Measurements from ENCODE around the gene IL7R. TPM values are rescaled to one million over a fixed set of nuclear protein-coding genes. Genes with fewer than 3 reads are reported as not detected.
"Not testable (repeated sequence)": the region's sequence is repeated elsewhere in the genome, so short reads cannot be mapped to it uniquely, and the experiment has no call there.

The IL7R gene
- total and polyA plus RNA-seq, 2 experiments from 2014 or later = 0.47 to 1.1 TPM

DNA sequence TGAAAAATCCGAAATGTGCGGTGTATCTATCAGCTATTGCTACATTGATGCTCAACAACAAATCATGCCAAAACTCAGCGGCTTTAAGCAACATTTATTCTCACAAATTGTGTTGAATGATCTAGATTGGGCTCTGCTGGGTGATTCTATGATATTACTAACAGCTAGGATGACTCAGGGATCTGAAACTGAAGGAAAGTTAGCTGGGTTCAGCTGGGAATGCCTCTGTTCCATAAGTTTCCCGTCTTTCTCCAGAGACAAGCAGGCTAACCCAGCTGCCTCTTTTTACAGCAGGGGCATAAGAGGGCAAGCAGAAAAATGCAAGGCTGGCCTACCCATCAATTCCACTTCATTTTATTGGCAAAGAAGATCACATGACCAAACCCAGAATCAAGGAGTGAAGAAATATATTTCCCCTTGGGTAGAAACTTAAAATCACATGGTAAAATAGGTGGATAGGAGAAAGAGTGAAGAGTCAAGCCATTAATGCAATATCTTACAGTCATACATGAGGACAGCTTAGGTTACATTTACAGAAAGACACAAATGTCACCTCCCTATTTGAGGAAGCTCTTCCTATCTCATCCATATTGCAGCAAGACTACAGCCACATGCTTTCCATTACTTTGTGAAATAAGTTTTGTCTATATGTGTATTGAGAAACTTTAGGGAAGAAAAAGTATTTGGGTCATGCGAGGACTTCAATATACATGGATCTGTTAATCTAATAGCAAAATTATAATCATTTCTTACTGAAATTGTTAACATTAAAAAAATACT lies 30.8 kb downstream of the IL7R start:
- TF ChIP-seq EZH2 (IDR thresholded peaks at IDR 0.05; ENCODE audit: borderline replicate concordance) (no peak), EZH2phosphoT487 (IDR thresholded peaks at IDR 0.05; ENCODE audit: low read depth, severe bottlenecking, unreplicated experiment) (no peak)
- TF ChIP-seq, protein P1, sequence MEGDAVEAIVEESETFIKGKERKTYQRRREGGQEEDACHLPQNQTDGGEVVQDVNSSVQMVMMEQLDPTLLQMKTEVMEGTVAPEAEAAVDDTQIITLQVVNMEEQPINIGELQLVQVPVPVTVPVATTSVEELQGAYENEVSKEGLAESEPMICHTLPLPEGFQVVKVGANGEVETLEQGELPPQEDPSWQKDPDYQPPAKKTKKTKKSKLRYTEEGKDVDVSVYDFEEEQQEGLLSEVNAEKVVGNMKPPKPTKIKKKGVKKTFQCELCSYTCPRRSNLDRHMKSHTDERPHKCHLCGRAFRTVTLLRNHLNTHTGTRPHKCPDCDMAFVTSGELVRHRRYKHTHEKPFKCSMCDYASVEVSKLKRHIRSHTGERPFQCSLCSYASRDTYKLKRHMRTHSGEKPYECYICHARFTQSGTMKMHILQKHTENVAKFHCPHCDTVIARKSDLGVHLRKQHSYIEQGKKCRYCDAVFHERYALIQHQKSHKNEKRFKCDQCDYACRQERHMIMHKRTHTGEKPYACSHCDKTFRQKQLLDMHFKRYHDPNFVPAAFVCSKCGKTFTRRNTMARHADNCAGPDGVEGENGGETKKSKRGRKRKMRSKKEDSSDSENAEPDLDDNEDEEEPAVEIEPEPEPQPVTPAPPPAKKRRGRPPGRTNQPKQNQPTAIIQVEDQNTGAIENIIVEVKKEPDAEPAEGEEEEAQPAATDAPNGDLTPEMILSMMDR (IDR thresholded peaks at IDR 0.05; ENCODE audit: poor library complexity) = no peak
- Histone ChIP-seq H3K4me2 (no peak overlapping the region), H3K27me3 (no peaks in the 10 kb centered on the region), H4K20me1 (ENCODE audit: insufficient read depth, poor library complexity, severe bottlenecking) (no peaks in the 10 kb centered on the region), H3K4me3 (no peak overlapping the region), H3K4me1 (ENCODE audit: insufficient read depth) (no peaks in the 10 kb centered on the region), H3K27ac (no peak overlapping the region), H3K36me3 (replicated peaks; ENCODE audit: insufficient read depth, low read depth) (no peaks in the 10 kb centered on the region), H3K9me2 (replicated peaks; ENCODE audit: insufficient read depth) (no peaks in the 10 kb centered on the region), H3K79me2 (no peaks in the 10 kb centered on the region), H3K9me3 (ENCODE audit: low read depth) (no peaks in the 10 kb centered on the region), H2AFZ (no peak overlapping the region)
- no peak for DNase-seq (ENCODE audit: low spot score)
- 72% methylated on average over 5 of the region's 5 CpGs for WGBS (ENCODE audit: low lambda C conversion rate, missing lambda C conversion rate)

DNA sequence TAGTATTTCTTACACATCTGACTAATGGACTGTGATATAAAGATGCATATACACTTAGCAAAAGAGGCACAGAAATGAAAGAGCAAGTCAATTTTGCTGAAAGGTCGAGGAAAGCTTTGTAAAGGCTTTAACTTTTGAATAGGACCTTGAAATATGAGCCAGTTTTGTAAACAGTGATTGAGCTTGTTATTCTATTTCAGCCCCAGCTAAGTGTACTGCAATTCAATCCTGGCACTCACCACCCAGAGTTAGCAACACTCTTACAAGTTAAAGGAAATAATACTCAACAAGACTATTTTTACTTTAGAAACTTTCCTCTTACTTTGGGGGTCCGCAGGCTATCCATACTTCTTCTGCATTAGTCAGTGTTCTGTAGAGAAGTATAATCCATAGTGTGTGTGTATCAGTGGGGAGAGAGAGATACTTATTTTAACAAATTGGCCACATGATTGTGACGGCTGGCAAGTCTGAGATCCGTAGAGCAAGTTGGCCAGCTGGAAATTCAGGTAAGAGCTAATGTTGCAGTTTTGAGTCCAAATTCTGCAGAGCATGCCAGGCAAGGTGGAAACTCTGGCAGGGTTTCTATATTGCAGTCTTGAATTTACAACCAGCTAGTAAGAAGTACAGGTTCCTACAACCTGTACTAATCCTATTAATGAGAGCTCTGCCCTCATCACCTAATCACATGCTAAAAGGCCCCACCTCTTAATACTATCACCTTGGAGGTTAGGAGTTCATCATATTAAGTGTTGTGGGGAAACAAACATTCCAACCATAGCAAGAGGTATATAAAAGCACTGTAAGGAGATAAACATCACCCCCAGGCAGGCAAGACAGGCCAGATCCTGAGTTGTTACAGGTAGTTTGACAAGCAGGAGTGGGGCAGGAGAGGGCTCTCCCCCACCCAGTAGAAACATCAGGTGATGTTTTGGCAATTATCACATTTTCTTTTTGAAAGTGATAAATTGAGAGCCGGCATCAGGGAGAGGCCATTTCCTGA lies 33.6 kb downstream of the IL7R start:
- WGBS (ENCODE audit: low lambda C conversion rate, missing lambda C conversion rate) = 57% methylated on average over 5 of the region's 5 CpGs
- Histone ChIP-seq H3K27me3 (no peaks in the 10 kb centered on the region), H2AFZ (no peak overlapping the region), H3K9me3 (ENCODE audit: low read depth) (no peaks in the 10 kb centered on the region), H3K4me3 (no peak overlapping the region), H4K20me1 (ENCODE audit: insufficient read depth, poor library complexity, severe bottlenecking) (no peaks in the 10 kb centered on the region), H3K27ac (no peak overlapping the region), H3K79me2 (no peaks in the 10 kb centered on the region), H3K9me2 (replicated peaks; ENCODE audit: insufficient read depth) (no peaks in the 10 kb centered on the region), H3K36me3 (replicated peaks; ENCODE audit: insufficient read depth, low read depth) (no peaks in the 10 kb centered on the region), H3K4me2 (no peak overlapping the region), H3K4me1 (ENCODE audit: insufficient read depth) (no peaks in the 10 kb centered on the region)
- TF ChIP-seq EZH2 (IDR thresholded peaks at IDR 0.05; ENCODE audit: borderline replicate concordance) = no peak
- no peak for TF ChIP-seq EZH2phosphoT487 (IDR thresholded peaks at IDR 0.05; ENCODE audit: low read depth, severe bottlenecking, unreplicated experiment)
- TF ChIP-seq, protein P1 (IDR thresholded peaks at IDR 0.05; ENCODE audit: poor library complexity) = no peak
- no peak for DNase-seq (ENCODE audit: low spot score)

DNA sequence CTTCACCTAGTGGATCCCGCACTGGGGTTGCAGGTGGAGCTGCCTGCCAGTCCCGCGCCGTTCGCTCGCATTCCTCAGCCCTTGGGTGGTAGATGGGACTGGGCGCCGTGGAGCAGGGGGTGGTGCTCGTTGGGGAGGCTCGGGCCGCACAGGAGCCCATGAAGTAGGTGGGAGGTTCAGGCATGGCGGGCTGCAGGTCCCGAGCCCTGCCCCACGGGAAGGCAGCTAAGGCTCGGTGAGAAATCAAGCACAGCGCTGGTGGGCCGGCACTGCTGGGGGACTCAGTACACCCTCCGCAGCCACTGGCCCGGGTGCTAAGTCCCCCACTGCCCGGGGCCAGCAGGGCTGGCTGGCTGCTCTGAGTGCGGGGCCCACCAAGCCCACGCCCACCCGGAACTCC lies 36.1 kb downstream of the IL7R start:
- H3K36me3 ChIP-seq (replicated peaks; ENCODE audit: insufficient read depth, low read depth); H3K27ac ChIP-seq; H3K4me1 ChIP-seq (ENCODE audit: insufficient read depth); H3K9me2 ChIP-seq (replicated peaks; ENCODE audit: insufficient read depth); H3K4me3 ChIP-seq; H2AFZ ChIP-seq; H3K27me3 ChIP-seq; DNase-seq (ENCODE audit: low spot score); H3K9me3 ChIP-seq (ENCODE audit: low read depth); H3K4me2 ChIP-seq; H4K20me1 ChIP-seq (ENCODE audit: insufficient read depth, poor library complexity, severe bottlenecking); H3K79me2 ChIP-seq: not testable (repeated sequence)
- WGBS (ENCODE audit: low lambda C conversion rate, missing lambda C conversion rate) = 95% methylated on average over 23 of the region's 23 CpGs

DNA sequence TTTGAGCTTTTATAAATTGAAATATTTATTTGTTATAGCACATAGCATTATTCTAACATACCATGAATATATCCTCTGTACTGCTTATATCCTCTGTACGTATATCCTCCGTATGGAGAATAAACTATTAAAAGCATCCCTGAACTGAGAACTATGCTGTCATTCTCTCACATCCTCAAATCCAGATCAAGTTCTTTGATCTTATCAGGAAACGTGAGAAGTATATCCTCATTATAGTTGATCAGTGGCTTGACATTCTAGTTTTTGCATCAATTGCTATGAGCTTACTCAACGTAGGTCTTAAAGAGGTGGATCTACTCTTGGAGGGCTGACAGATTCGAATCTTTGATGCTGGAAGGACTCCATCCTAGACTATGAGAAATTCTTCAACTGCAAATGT lies 37.4 kb downstream of the IL7R start:
- H3K4me3 ChIP-seq = no peak overlapping the region
- no peaks in the 10 kb centered on the region for H3K4me1 ChIP-seq (ENCODE audit: insufficient read depth)
- no peaks in the 10 kb centered on the region for H3K9me2 ChIP-seq (replicated peaks; ENCODE audit: insufficient read depth)
- no peak overlapping the region for H3K27ac ChIP-seq
- no peaks in the 10 kb centered on the region for H3K79me2 ChIP-seq
- no peak overlapping the region for H3K4me2 ChIP-seq
- H3K9me3 ChIP-seq (ENCODE audit: low read depth) = no peaks in the 10 kb centered on the region
- H3K36me3 ChIP-seq (replicated peaks; ENCODE audit: insufficient read depth, low read depth) = no peaks in the 10 kb centered on the region
- TF ChIP-seq, protein P1 (IDR thresholded peaks at IDR 0.05; ENCODE audit: poor library complexity) = no peak
- no peaks in the 10 kb centered on the region for H4K20me1 ChIP-seq (ENCODE audit: insufficient read depth, poor library complexity, severe bottlenecking)
- no peak for DNase-seq (ENCODE audit: low spot score)
- no peaks in the 10 kb centered on the region for H3K27me3 ChIP-seq
- H2AFZ ChIP-seq = no peak overlapping the region
- WGBS (ENCODE audit: low lambda C conversion rate, missing lambda C conversion rate) = 87% methylated on average over 5 of the region's 5 CpGs

All from hepatocyte (in vitro differentiated cells).